ENCODE results near the gene NECAB3. TPM values are rescaled to one million over a fixed set of nuclear protein-coding genes. Genes with fewer than 3 reads are reported as not detected.

NECAB3 gene
- total and polyA plus RNA-seq, 2 of the 13 experiments (the other 11 are each of a cell fraction or from before 2014, with no cell fraction given), result 61.5 to 65.5 TPM

DNA sequence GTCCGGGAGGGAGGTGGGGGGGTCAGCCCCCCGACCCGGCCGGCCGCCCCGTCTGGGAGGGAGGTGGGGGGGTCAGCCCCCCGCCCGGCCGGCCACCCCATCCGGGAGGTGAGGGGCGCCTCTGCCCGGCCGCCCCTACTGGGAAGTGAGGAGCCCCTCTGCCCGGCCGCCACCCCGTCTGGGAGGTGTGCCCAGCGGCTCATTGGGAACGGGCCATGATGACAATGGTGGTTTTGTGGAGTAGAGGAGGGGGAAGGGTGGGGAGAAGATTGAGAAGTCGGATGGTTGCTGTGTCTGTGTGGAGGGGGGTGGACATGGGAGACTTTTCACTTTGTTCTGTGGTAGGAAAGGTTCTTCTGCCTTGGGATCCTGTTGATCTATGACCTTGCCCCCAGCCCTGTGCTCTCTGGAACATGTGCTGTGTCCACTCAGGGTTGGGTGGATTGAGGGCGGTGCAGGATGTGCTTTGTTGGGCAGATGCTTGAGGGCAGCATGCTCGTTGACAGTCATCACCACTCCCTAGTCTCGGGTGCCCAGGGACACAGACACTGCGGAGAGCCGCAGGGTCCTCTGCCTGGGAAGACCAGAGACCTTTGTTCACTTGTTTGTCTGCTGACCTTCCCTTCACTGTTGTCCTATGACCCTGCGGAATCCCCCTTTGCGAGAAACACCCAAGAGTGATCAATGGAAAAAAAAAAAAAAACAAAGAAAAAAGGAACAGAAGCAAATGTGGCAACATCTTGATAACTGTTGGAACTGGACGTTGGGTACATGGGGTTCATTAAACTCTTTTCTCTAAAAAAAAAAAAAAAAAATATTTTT is 27.6 kb upstream of the NECAB3 start (continued):
- TF ChIP-seq ZNF460 (CRISPR knock-in tag; IDR thresholded peaks at IDR 0.05; ENCODE audit: borderline replicate concordance) (peak; percentile 58; the same call in 1 of the 2 replicates), ZNF441 (CRISPR knock-in tag; IDR thresholded peaks at IDR 0.05; ENCODE audit: borderline replicate concordance) (peak; percentile 88; the same call in 1 of the 2 replicates), KAT8 (CRISPR knock-in tag; IDR thresholded peaks at IDR 0.05) (peak; percentile 19; the same call in 1 of the 2 replicates), MED1 (CRISPR knock-in tag; IDR thresholded peaks at IDR 0.05) (peak; percentile 91), ZNF205 (CRISPR knock-in tag; IDR thresholded peaks at IDR 0.05) (peak; percentile 91), ZNF331 (CRISPR knock-in tag; IDR thresholded peaks at IDR 0.05) (peak; percentile 90), HNRNPL (IDR thresholded peaks at IDR 0.05; ENCODE audit: low read depth, low read length) (0 out of 2 replicates have a peak, but pooled peaks have one; percentile 24), ZNF644 (CRISPR knock-in tag; IDR thresholded peaks at IDR 0.05; ENCODE audit: low read depth) (peak; percentile 55; the same call in 1 of the 2 replicates), TARDBP (CRISPR knock-in tag; IDR thresholded peaks at IDR 0.05) (peak; percentile 97), LCORL (IDR thresholded peaks at IDR 0.05) (0 out of 2 replicates have a peak, but pooled peaks have one; percentile 5), LCORL (CRISPR knock-in tag; IDR thresholded peaks at IDR 0.05) (peak; percentile 95), FOXA1 (IDR thresholded peaks at IDR 0.05) (0 out of 2 replicates have a peak, but pooled peaks have one; percentile 37), FOXA1 (CRISPR knock-in tag; IDR thresholded peaks at IDR 0.05) (peak; percentile 83), ZBTB20 (CRISPR knock-in tag; IDR thresholded peaks at IDR 0.05; ENCODE audit: borderline replicate concordance, low read depth) (peak; percentile 76; the same call in 1 of the 2 replicates), MTA1 (CRISPR knock-in tag; IDR thresholded peaks at IDR 0.05; ENCODE audit: borderline replicate concordance) (peak; percentile 100), FOXC1 (CRISPR knock-in tag; IDR thresholded peaks at IDR 0.05; ENCODE audit: borderline replicate concordance) (peak; percentile 92; the same call in 1 of the 2 replicates)
- TF ChIP-seq, protein P1, sequence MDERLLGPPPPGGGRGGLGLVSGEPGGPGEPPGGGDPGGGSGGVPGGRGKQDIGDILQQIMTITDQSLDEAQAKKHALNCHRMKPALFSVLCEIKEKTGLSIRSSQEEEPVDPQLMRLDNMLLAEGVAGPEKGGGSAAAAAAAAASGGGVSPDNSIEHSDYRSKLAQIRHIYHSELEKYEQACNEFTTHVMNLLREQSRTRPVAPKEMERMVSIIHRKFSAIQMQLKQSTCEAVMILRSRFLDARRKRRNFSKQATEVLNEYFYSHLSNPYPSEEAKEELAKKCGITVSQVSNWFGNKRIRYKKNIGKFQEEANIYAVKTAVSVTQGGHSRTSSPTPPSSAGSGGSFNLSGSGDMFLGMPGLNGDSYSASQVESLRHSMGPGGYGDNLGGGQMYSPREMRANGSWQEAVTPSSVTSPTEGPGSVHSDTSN (CRISPR knock-in tag; IDR thresholded peaks at IDR 0.05), result 0 out of 2 replicates have a peak, but pooled peaks have one; percentile 10
- TF ChIP-seq, protein P2, sequence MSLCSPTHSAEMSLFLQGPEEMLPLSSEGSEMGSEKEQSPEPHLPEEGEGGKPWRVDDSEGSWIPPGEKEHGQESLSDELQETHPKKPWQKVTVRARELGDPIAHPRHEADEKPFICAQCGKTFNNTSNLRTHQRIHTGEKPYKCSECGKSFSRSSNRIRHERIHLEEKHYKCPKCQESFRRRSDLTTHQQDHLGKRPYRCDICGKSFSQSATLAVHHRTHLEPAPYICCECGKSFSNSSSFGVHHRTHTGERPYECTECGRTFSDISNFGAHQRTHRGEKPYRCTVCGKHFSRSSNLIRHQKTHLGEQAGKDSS (CRISPR knock-in tag; IDR thresholded peaks at IDR 0.05; ENCODE audit: borderline replicate concordance, low read depth), result peak; percentile 80; the same call in 1 of the 2 replicates
- TF ChIP-seq, protein P3, sequence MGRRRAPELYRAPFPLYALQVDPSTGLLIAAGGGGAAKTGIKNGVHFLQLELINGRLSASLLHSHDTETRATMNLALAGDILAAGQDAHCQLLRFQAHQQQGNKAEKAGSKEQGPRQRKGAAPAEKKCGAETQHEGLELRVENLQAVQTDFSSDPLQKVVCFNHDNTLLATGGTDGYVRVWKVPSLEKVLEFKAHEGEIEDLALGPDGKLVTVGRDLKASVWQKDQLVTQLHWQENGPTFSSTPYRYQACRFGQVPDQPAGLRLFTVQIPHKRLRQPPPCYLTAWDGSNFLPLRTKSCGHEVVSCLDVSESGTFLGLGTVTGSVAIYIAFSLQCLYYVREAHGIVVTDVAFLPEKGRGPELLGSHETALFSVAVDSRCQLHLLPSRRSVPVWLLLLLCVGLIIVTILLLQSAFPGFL (CRISPR knock-in tag; IDR thresholded peaks at IDR 0.05), result no peak
- TF ChIP-seq, protein P4, sequence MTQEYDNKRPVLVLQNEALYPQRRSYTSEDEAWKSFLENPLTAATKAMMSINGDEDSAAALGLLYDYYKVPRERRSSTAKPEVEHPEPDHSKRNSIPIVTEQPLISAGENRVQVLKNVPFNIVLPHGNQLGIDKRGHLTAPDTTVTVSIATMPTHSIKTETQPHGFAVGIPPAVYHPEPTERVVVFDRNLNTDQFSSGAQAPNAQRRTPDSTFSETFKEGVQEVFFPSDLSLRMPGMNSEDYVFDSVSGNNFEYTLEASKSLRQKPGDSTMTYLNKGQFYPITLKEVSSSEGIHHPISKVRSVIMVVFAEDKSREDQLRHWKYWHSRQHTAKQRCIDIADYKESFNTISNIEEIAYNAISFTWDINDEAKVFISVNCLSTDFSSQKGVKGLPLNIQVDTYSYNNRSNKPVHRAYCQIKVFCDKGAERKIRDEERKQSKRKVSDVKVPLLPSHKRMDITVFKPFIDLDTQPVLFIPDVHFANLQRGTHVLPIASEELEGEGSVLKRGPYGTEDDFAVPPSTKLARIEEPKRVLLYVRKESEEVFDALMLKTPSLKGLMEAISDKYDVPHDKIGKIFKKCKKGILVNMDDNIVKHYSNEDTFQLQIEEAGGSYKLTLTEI (CRISPR knock-in tag; conservative IDR thresholded peaks at IDR 0.05), result no peak
- TF ChIP-seq, protein P5, sequence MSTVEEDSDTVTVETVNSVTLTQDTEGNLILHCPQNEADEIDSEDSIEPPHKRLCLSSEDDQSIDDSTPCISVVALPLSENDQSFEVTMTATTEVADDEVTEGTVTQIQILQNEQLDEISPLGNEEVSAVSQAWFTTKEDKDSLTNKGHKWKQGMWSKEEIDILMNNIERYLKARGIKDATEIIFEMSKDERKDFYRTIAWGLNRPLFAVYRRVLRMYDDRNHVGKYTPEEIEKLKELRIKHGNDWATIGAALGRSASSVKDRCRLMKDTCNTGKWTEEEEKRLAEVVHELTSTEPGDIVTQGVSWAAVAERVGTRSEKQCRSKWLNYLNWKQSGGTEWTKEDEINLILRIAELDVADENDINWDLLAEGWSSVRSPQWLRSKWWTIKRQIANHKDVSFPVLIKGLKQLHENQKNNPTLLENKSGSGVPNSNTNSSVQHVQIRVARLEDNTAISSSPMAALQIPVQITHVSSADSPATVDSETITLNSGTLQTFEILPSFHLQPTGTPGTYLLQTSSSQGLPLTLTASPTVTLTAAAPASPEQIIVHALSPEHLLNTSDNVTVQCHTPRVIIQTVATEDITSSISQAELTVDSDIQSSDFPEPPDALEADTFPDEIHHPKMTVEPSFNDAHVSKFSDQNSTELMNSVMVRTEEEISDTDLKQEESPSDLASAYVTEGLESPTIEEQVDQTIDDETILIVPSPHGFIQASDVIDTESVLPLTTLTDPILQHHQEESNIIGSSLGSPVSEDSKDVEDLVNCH (CRISPR knock-in tag; IDR thresholded peaks at IDR 0.05), result no peak
